ENCODE results near the gene PKP4. TPM values are rescaled to one million over a fixed set of nuclear protein-coding genes. Genes with fewer than 3 reads are reported as not detected.

The PKP4 gene
- total RNA-seq, 1 experiment from 2014 or later = 9.3 TPM

GRCh38 chr2:158544998-158545397 is 88.2 kb downstream of the PKP4 start:
- no peak for DNase-seq
- H3K27me3 ChIP-seq = no peaks in the 10 kb centered on the region
- no peak overlapping the region for H3K4me3 ChIP-seq
- no peaks in the 10 kb centered on the region for H3K9me3 ChIP-seq
- H3K36me3 ChIP-seq = peaks cover 3% of the 10 kb centered on the region

- H3K27me3 ChIP-seq = no peaks in the 10 kb centered on the region
- DNase-seq = no peak
- H3K4me3 ChIP-seq = no peak overlapping the region
- no peaks in the 10 kb centered on the region for H3K9me3 ChIP-seq
- peaks cover 3% of the 10 kb centered on the region for H3K36me3 ChIP-seq
Measured at GRCh38 chr2:158546412-158547144, 89.8 kb downstream of the PKP4 start.

GRCh38 chr2:158553257-158553656 is 96.5 kb downstream of the PKP4 start:
- no peaks in the 10 kb centered on the region for H3K27me3 ChIP-seq
- no peak for DNase-seq
- no peaks in the 10 kb centered on the region for H3K9me3 ChIP-seq
- H3K4me3 ChIP-seq = no peak overlapping the region
- peaks cover 3% of the 10 kb centered on the region; the same call in 1 of the 2 replicates for H3K36me3 ChIP-seq

- Histone ChIP-seq H3K36me3 (no peaks in the 10 kb centered on the region), H3K9me3 (no peaks in the 10 kb centered on the region)
- DNase-seq = no peak
Measured at GRCh38 chr2:158554996-158555395, 98.2 kb downstream of the PKP4 start.

GRCh38 chr2:158556124-158556523 is 99.4 kb downstream of the PKP4 start:
- Histone ChIP-seq H3K36me3 (no peaks in the 10 kb centered on the region), H3K9me3 (no peaks in the 10 kb centered on the region), H3K27me3 (no peaks in the 10 kb centered on the region), H3K4me3 (no peak overlapping the region)
- no peak for DNase-seq

More at GRCh38 chr2:158554996-158555395, 98.2 kb downstream of the PKP4 start:
- no peaks in the 10 kb centered on the region for H3K27me3 ChIP-seq
- H3K4me3 ChIP-seq = no peak overlapping the region

GRCh38 chr2:158557752-158558151 is 101.0 kb downstream of the PKP4 start:
- no peak for DNase-seq
- Histone ChIP-seq H3K9me3 (no peaks in the 10 kb centered on the region), H3K4me3 (no peak overlapping the region), H3K27me3 (no peaks in the 10 kb centered on the region), H3K36me3 (no peaks in the 10 kb centered on the region)

GRCh38 chr2:158559252-158559651 is 102.5 kb downstream of the PKP4 start:
- no peaks in the 10 kb centered on the region for H3K27me3 ChIP-seq
- no peaks in the 10 kb centered on the region for H3K9me3 ChIP-seq
- H3K4me3 ChIP-seq = no peak overlapping the region
- DNase-seq = no peak
- no peaks in the 10 kb centered on the region for H3K36me3 ChIP-seq

- Histone ChIP-seq H3K27me3 (no peaks in the 10 kb centered on the region), H3K4me3 (no peak overlapping the region), H3K9me3 (no peaks in the 10 kb centered on the region), H3K36me3 (no peaks in the 10 kb centered on the region)
- no peak for DNase-seq
Measured at GRCh38 chr2:158560259-158560658, 103.5 kb downstream of the PKP4 start.

- Histone ChIP-seq H3K9me3 (no peaks in the 10 kb centered on the region), H3K36me3 (no peaks in the 10 kb centered on the region), H3K27me3 (no peaks in the 10 kb centered on the region)
Measured at GRCh38 chr2:158561054-158561453, 104.3 kb downstream of the PKP4 start.

GRCh38 chr2:158567208-158567607 is 110.5 kb downstream of the PKP4 start:
- H3K9me3 ChIP-seq = 0 out of 2 replicates have a peak, but pooled peaks cover 2% of the 10 kb centered on the region
- no peak overlapping the region for H3K4me3 ChIP-seq
- DNase-seq = no peak
- H3K27me3 ChIP-seq = no peaks in the 10 kb centered on the region
- H3K36me3 ChIP-seq = no peaks in the 10 kb centered on the region

More at GRCh38 chr2:158561054-158561453, 104.3 kb downstream of the PKP4 start:
- H3K4me3 ChIP-seq = no peak overlapping the region
- no peak for DNase-seq

GRCh38 chr2:158569284-158569683 is 112.5 kb downstream of the PKP4 start:
- Histone ChIP-seq H3K4me3 (no peak overlapping the region), H3K36me3 (no peaks in the 10 kb centered on the region), H3K9me3 (0 out of 2 replicates have a peak, but pooled peaks cover 2% of the 10 kb centered on the region)

GRCh38 chr2:158570869-158571268 is 114.1 kb downstream of the PKP4 start:
- no peak for DNase-seq
- Histone ChIP-seq H3K4me3 (no peak overlapping the region), H3K9me3 (0 out of 2 replicates have a peak, but pooled peaks cover 2% of the 10 kb centered on the region), H3K36me3 (no peaks in the 10 kb centered on the region), H3K27me3 (no peaks in the 10 kb centered on the region)

More at GRCh38 chr2:158569284-158569683, 112.5 kb downstream of the PKP4 start:
- no peak for DNase-seq
- no peaks in the 10 kb centered on the region for H3K27me3 ChIP-seq

GRCh38 chr2:158573739-158574138 is 117.0 kb downstream of the PKP4 start:
- no peaks in the 10 kb centered on the region for H3K36me3 ChIP-seq
- DNase-seq = no peak
- no peaks in the 10 kb centered on the region for H3K27me3 ChIP-seq
- 0 out of 2 replicates have a peak, but pooled peaks cover 2% of the 10 kb centered on the region for H3K9me3 ChIP-seq
- H3K4me3 ChIP-seq = no peak overlapping the region

GRCh38 chr2:158575051-158575635 is 118.4 kb downstream of the PKP4 start:
- no peak for DNase-seq
- 0 out of 2 replicates have a peak, but pooled peaks cover 2% of the 10 kb centered on the region for H3K9me3 ChIP-seq
- no peak overlapping the region for H3K4me3 ChIP-seq
- H3K36me3 ChIP-seq = no peaks in the 10 kb centered on the region
- no peaks in the 10 kb centered on the region for H3K27me3 ChIP-seq

- no peak overlapping the region for H3K4me3 ChIP-seq
- H3K9me3 ChIP-seq = no peaks in the 10 kb centered on the region
- H3K36me3 ChIP-seq = no peaks in the 10 kb centered on the region; the same call in 1 of the 2 replicates
- no peak for DNase-seq
- H3K27me3 ChIP-seq = no peaks in the 10 kb centered on the region
Measured at GRCh38 chr2:158577141-158577540, 120.4 kb downstream of the PKP4 start.

- DNase-seq = no peak
- no peaks in the 10 kb centered on the region; the same call in 1 of the 2 replicates for H3K36me3 ChIP-seq
- H3K27me3 ChIP-seq = no peaks in the 10 kb centered on the region
- H3K9me3 ChIP-seq = no peaks in the 10 kb centered on the region
- no peak overlapping the region for H3K4me3 ChIP-seq
Measured at GRCh38 chr2:158578703-158579330, 122.1 kb downstream of the PKP4 start.

GRCh38 chr2:158579928-158580327 is 123.2 kb downstream of the PKP4 start:
- H3K9me3 ChIP-seq = no peaks in the 10 kb centered on the region
- H3K36me3 ChIP-seq = no peaks in the 10 kb centered on the region; the same call in 1 of the 2 replicates
- no peak overlapping the region for H3K4me3 ChIP-seq
- H3K27me3 ChIP-seq = no peaks in the 10 kb centered on the region
- no peak for DNase-seq

Measured in MG63 (cell line).